Bronchial epithelial cell (primary cell): ENCODE results near the gene MAG. TPM values are rescaled to one million over a fixed set of nuclear protein-coding genes. Genes with fewer than 3 reads are reported as not detected.
"Not testable (repeated sequence)": the region's sequence is repeated elsewhere in the genome, so short reads cannot be mapped to it uniquely, and the experiment has no call there.

Experiments used
- DNase-seq: peaks from one replicate; pipeline ENCODE4 v3.0.0-alpha.2; 2010; ENCODE audit warnings: low read depth
- FAIRE-seq: peaks from 2 replicates; lab custom pipeline; 2011; peaks lifted over from hg19 to GRCh38; lab: Jason Lieb, UNC
- H3K27me3 ChIP-seq: 2 replicates; pipeline ENCODE4 v1.5.1; 2011; ENCODE audit warnings: low read length; ENCODE audit not compliant: control insufficient read depth, insufficient read depth
- H3K36me3 ChIP-seq: 2 replicates; pipeline ENCODE4 v1.5.1; 2011; ENCODE audit warnings: low read length; ENCODE audit not compliant: control insufficient read depth, insufficient read depth
- H3K4me3 ChIP-seq: 2 replicates; pipeline ENCODE4 v1.5.1; 2011; ENCODE audit warnings: mild to moderate bottlenecking, low read depth, low read length, control low read depth
- CTCF ChIP-seq: IDR thresholded peaks from 2 replicates; pipeline ENCODE4 v1.5.1; 2011; ENCODE audit warnings: mild to moderate bottlenecking, moderate library complexity, low read length, control low read depth, inconsistent platforms; ENCODE audit not compliant: insufficient read depth, severe bottlenecking
- total RNA-seq: library from RNA; depleted of rRNA; stranded (reverse); fragments of >200 nt; gene quantifications from 2 replicates; pipeline ENCODE4 v1.2.1, GENCODE V29; 2014

MAG gene
- total RNA-seq, 1 donor from 2014 or later = not detected

GRCh38 chr19:35355791-35356460, 64.0 kb downstream of the MAG start:
- FAIRE-seq (no peak), DNase-seq (no peak)
- no peaks in the 10 kb centered on the region for H3K36me3 ChIP-seq
- no peak overlapping the region for H3K4me3 ChIP-seq
- peaks cover 2% of the 10 kb centered on the region for H3K27me3 ChIP-seq
- TF ChIP-seq CTCF = no peak

GRCh38 chr19:35357867-35358573, 66.1 kb downstream of the MAG start, which contains the start of gene FFAR3:
FFAR3 (plus strand) TSS chr19:35358460; CDS start chr19:35358891, 431 bp downstream.
- TF ChIP-seq CTCF = no peak
- Histone ChIP-seq H3K4me3 (no peak within 1 kb of the TSS), H3K27me3 (peaks cover 2% of the 10 kb centered on the region), H3K36me3 (no peaks in the 10 kb centered on the region)
- DNase-seq (peak; percentile 1), FAIRE-seq (no peak)

GRCh38 chr19:35358834-35359233, 66.9 kb downstream of the MAG start:
- H3K27me3 ChIP-seq, H3K4me3 ChIP-seq, H3K36me3 ChIP-seq, DNase-seq: not testable (repeated sequence)
- FAIRE-seq = peak; percentile 92

DNA sequence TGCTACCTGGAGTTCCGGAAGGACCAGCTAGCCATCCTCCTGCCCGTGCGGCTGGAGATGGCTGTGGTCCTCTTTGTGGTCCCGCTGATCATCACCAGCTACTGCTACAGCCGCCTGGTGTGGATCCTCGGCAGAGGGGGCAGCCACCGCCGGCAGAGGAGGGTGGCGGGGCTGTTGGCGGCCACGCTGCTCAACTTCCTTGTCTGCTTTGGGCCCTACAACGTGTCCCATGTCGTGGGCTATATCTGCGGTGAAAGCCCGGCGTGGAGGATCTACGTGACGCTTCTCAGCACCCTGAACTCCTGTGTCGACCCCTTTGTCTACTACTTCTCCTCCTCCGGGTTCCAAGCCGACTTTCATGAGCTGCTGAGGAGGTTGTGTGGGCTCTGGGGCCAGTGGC, 67.4 kb downstream of the MAG start:
- H3K27me3 ChIP-seq, DNase-seq, H3K36me3 ChIP-seq, H3K4me3 ChIP-seq: not testable (repeated sequence)
- FAIRE-seq = peak; percentile 89

- not testable (repeated sequence) for DNase-seq, H3K36me3 ChIP-seq, H3K27me3 ChIP-seq, FAIRE-seq, H3K4me3 ChIP-seq
Observed at GRCh38 chr19:35360081-35360480, 68.1 kb downstream of the MAG start.

GRCh38 chr19:35360880-35361420, 69.0 kb downstream of the MAG start:
- H3K27me3 ChIP-seq = peaks cover 2% of the 10 kb centered on the region
- FAIRE-seq (no peak), DNase-seq (no peak)
- no peaks in the 10 kb centered on the region for H3K36me3 ChIP-seq
- H3K4me3 ChIP-seq = no peak overlapping the region
- no peak for TF ChIP-seq CTCF

DNA sequence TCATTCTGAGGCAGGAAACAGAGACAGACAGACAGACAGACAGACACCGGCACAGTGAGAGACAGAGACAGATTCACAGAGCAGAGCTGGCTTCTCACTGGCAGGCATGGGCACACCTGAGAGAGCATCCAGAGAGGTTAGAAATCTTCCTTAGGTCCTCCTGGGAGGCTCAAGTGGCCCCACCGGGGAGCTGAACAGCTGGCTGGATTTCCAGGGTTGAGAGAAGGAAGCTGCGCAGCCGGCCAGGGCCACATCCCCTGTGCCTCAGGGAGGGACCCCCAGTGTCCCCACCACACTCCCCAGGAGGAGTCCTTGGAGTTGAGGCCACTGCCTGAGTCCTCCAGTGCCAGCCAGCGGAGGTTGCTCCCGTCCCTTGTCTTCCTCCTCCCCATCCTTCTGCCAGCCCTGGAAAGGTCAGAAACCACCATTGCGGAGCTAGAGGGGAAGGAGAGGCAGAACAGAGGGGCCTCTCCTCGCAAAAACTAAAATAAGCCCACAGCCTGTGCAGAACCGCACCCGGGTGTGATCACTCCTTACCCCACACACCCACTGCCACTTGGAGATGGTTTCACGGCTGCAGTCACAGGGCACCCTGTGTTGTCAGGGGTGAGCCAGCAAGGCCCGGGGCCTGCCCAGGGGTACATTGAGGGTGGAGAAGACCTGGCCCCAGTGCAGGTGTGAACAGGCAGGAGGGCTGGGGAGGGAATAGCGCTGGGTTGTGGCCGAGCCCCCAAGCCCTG, 70.5 kb downstream of the MAG start:
- no peak for DNase-seq
- no peak for TF ChIP-seq CTCF

More for the DNA sequence above, 70.5 kb downstream of the MAG start:
- FAIRE-seq = no peak
- Histone ChIP-seq H3K36me3 (no peaks in the 10 kb centered on the region), H3K4me3 (no peak overlapping the region), H3K27me3 (no peaks in the 10 kb centered on the region)
